Activated B cell treated with CpG ODN at 0.5 μM for 24 hours (primary cell): ENCODE results near the gene ARFGAP3. TPM values are rescaled to one million over a fixed set of nuclear protein-coding genes. Genes with fewer than 3 reads are reported as not detected.
A peak's percentile ranks its signal among the peaks of the same experiment; 100 is the strongest.

Experiments used
- ATAC-seq: fragments of 200-7000 bp; cut with Tn5 transposase; one replicate; pipeline ENCODE4 v1.10.0; 2021; ENCODE audit warnings: low read depth, mild to moderate bottlenecking, moderate library complexity
- CTCF ChIA-PET: fragments of 350-600 bp; sonication (Branson Sonifier 250); formaldehyde crosslinking; loops from one replicate; lab custom pipeline; 2021; ENCODE audit warnings: antibody characterized with exemption; lab: Charles Lee
- POLR2A ChIA-PET: fragments of 350-600 bp; sonication (Branson Sonifier 250); formaldehyde crosslinking; loops from one replicate; lab custom pipeline; 2021; ENCODE audit warnings: antibody characterized with exemption; lab: Charles Lee
- DNase-seq: peaks from one replicate; pipeline ENCODE4 v3.0.0; 2022
- H3K27ac Mint-ChIP-seq: one replicate; pipeline ENCODE4 v1.8.0; 2020; ENCODE audit warnings: mixed read lengths
- H3K27me3 Mint-ChIP-seq: one replicate; pipeline ENCODE4 v1.8.0; 2021; ENCODE audit warnings: mixed read lengths
- H3K36me3 Mint-ChIP-seq: one replicate; pipeline ENCODE4 v1.8.0; 2021; ENCODE audit warnings: low read depth, mixed read lengths
- H3K4me1 Mint-ChIP-seq: one replicate; pipeline ENCODE4 v1.8.0; 2021; ENCODE audit warnings: mixed read lengths
- H3K4me3 Mint-ChIP-seq: one replicate; pipeline ENCODE4 v1.8.0; 2020; ENCODE audit warnings: mild to moderate bottlenecking, mixed read lengths
- H3K9me3 Mint-ChIP-seq: one replicate; pipeline ENCODE4 v1.8.0; 2020; ENCODE audit warnings: mixed read lengths
- CTCF ChIP-seq: fragments of 200-600 bp; IDR thresholded peaks from one replicate; pipeline ENCODE4 v1.8.0; 2022; ENCODE audit warnings: antibody characterized with exemption, mild to moderate bottlenecking
- intact Hi-C: fragments of 100-400 bp; cut with micrococcal nuclease; formaldehyde crosslinking; loops from one replicate; pipeline ENCODE4 v1.15.1; 2024
- total RNA-seq: library from RNA; stranded (reverse); gene quantifications from 2 replicates; pipeline ENCODE4 v1.2.3, GENCODE V29; 2022

The ARFGAP3 gene
- total RNA-seq, 1 donor from 2014 or later = 35.2 TPM

GRCh38 chr22:42856179-42856864 is 751 bp downstream of the ARFGAP3 start:
- CTCF ChIA-PET = interaction anchor here (1.0 to 2.9 kb wide), 3 partner anchors 10 to 26 kb away, joined by 3 to 18 read pairs (median 4); no protein-coding TSS in a partner anchor
- Mint-ChIP-seq H3K27ac (peak overlapping the region; percentile 80), H3K9me3 (no peaks in the 10 kb centered on the region), H3K36me3 (no peaks in the 10 kb centered on the region), H3K4me1 (peaks cover 29% of the 10 kb centered on the region), H3K4me3 (peak overlapping the region; percentile 86), H3K27me3 (no peaks in the 10 kb centered on the region)
- intact Hi-C loops = loop anchor here (2.0 to 5.0 kb wide), 3 partner anchors 32 to 231 kb away; partner anchors contain the start of genes PACSIN2 and TTLL1
- DNase-seq = no peak
- POLR2A ChIA-PET = interaction anchor here (0.6 to 4.5 kb wide), 12 partner anchors 11 to 783 kb away, joined by 3 to 40 read pairs (median 3); partner anchors contain the start of genes PACSIN2 and POLDIP3
- peak; percentile 15 for ATAC-seq
- no peak for TF ChIP-seq CTCF

- Mint-ChIP-seq H3K4me3 (peak overlapping the region; percentile 86), H3K27ac (no peak overlapping the region)
These were observed 1.4 kb downstream of the ARFGAP3 start for GRCh38 chr22:42855721-42856120.

GRCh38 chr22:42855211-42855610 is 1.9 kb downstream of the ARFGAP3 start:
- ATAC-seq (no peak), DNase-seq (no peak)
- no peaks in the 10 kb centered on the region for H3K9me3 Mint-ChIP-seq
- intact Hi-C loops = loop anchor here (5.0 kb wide), 1 partner anchor 232 kb away; the partner anchor contains the start of gene TTLL1
- CTCF ChIA-PET = interaction anchor here (1.5 to 2.9 kb wide), 2 partner anchors 12 to 13 kb away, joined by 5 to 18 read pairs; no protein-coding TSS in a partner anchor
- POLR2A ChIA-PET = interaction anchor here (0.7 to 1.7 kb wide), 2 partner anchors 28 to 34 kb away, joined by 3 to 4 read pairs; no protein-coding TSS in a partner anchor
- H3K4me1 Mint-ChIP-seq = peaks cover 18% of the 10 kb centered on the region
- no peaks in the 10 kb centered on the region for H3K27me3 Mint-ChIP-seq
- no peak for TF ChIP-seq CTCF
- no peak overlapping the region for H3K27ac Mint-ChIP-seq
- peak overlapping the region; percentile 16 for H3K4me3 Mint-ChIP-seq
- H3K36me3 Mint-ChIP-seq = peaks cover 2% of the 10 kb centered on the region

More at GRCh38 chr22:42855721-42856120, 1.4 kb downstream of the ARFGAP3 start:
- DNase-seq (no peak), ATAC-seq (no peak)
- peaks cover 2% of the 10 kb centered on the region for H3K36me3 Mint-ChIP-seq
- no peaks in the 10 kb centered on the region for H3K9me3 Mint-ChIP-seq
- ChIA-PET CTCF (interaction anchor here (2.9 kb wide), 1 partner anchor 12 kb away, joined by 18 read pairs; no protein-coding TSS in a partner anchor), POLR2A (interaction anchor here (0.6 to 4.5 kb wide), 4 partner anchors 34 to 241 kb away, joined by 3 to 40 read pairs (median 4); partner anchors contain the start of genes PACSIN2 and POLDIP3)
- intact Hi-C loops = loop anchor here (2.0 to 5.0 kb wide), 3 partner anchors 33 to 232 kb away; partner anchors contain the start of genes PACSIN2 and TTLL1
- TF ChIP-seq CTCF = no peak
- H3K4me1 Mint-ChIP-seq = peaks cover 23% of the 10 kb centered on the region
- no peaks in the 10 kb centered on the region for H3K27me3 Mint-ChIP-seq

GRCh38 chr22:42848941-42849550 is 8.0 kb downstream of the ARFGAP3 start:
- no peak overlapping the region for H3K4me3 Mint-ChIP-seq
- ATAC-seq (no peak), DNase-seq (no peak)
- ChIA-PET CTCF (interaction anchor here (0.6 kb wide), 1 partner anchor 72 kb away, joined by 3 read pairs; no protein-coding TSS in a partner anchor), POLR2A (no interaction called here)
- no peak for TF ChIP-seq CTCF
- peaks cover 26% of the 10 kb centered on the region for H3K36me3 Mint-ChIP-seq
- no peaks in the 10 kb centered on the region for H3K27me3 Mint-ChIP-seq
- no peaks in the 10 kb centered on the region for H3K4me1 Mint-ChIP-seq
- H3K27ac Mint-ChIP-seq = no peak overlapping the region
- H3K9me3 Mint-ChIP-seq = no peaks in the 10 kb centered on the region
- intact Hi-C loops = no loop called here
